ENCODE data around the gene KLHL10.

KLHL10 gene

GRCh38 chr17:41837761-41838538 is at the start of gene KLHL10:
Gene KLHL10, plus strand, starts transcription at chr17:41837825. Its CDS starts 108 bp downstream, at chr17:41837933.
- H3K4me3 ChIP-seq (ENCODE audit: low read depth, low read length), result no peak within 1 kb of the TSS

GRCh38 chr17:41792845-41793783 is 44.5 kb upstream of the KLHL10 start:
- no peak overlapping the region for H3K4me3 ChIP-seq (ENCODE audit: low read depth, low read length)

GRCh38 chr17:41793784-41794539 is 43.7 kb upstream of the KLHL10 start:
- no peak overlapping the region for H3K4me3 ChIP-seq (ENCODE audit: low read depth, low read length)

- H3K4me3 ChIP-seq (ENCODE audit: low read depth, low read length), result no peak overlapping the region
These were observed 43.1 kb upstream of the KLHL10 start for GRCh38 chr17:41794540-41794975.

GRCh38 chr17:41796121-41796895 is 41.3 kb upstream of the KLHL10 start:
- no peak overlapping the region for H3K4me3 ChIP-seq (ENCODE audit: low read depth, low read length)

GRCh38 chr17:41797377-41797776 is 40.2 kb upstream of the KLHL10 start:
- H3K4me3 ChIP-seq (ENCODE audit: low read depth, low read length), result no peak overlapping the region

- H3K4me3 ChIP-seq (ENCODE audit: low read depth, low read length), result no peak overlapping the region
These were observed 38.3 kb upstream of the KLHL10 start for GRCh38 chr17:41799366-41799765.

- H3K4me3 ChIP-seq (ENCODE audit: low read depth, low read length), result no peak overlapping the region
These were observed 36.8 kb upstream of the KLHL10 start for GRCh38 chr17:41800601-41801373.

- H3K4me3 ChIP-seq (ENCODE audit: low read depth, low read length), result no peak overlapping the region
These were observed 36.0 kb upstream of the KLHL10 start for GRCh38 chr17:41801374-41802271.

- H3K4me3 ChIP-seq (ENCODE audit: low read depth, low read length), result no peak overlapping the region
These were observed 34.3 kb upstream of the KLHL10 start for GRCh38 chr17:41803049-41804020.

GRCh38 chr17:41806685-41807445 is 30.8 kb upstream of the KLHL10 start:
- H3K4me3 ChIP-seq (ENCODE audit: low read depth, low read length), result no peak overlapping the region

- peak overlapping the region; percentile 71 for H3K4me3 ChIP-seq (ENCODE audit: low read depth, low read length)
These were observed 26.7 kb upstream of the KLHL10 start for GRCh38 chr17:41810659-41811548.

- H3K4me3 ChIP-seq (ENCODE audit: low read depth, low read length), result peak within 1 kb of the TSS; percentile 71
These were observed 25.9 kb upstream of the KLHL10 start, which contains the start of gene P3H4 for GRCh38 chr17:41811549-41812380. Gene P3H4, minus strand, starts transcription at chr17:41811949. Its CDS starts 34 bp downstream, at chr17:41811915.

GRCh38 chr17:41812381-41813151 is 25.1 kb upstream of the KLHL10 start, which contains the start of gene FKBP10:
Gene FKBP10, plus strand, starts transcription at chr17:41813004. Its CDS starts 31 bp downstream, at chr17:41813035.
- H3K4me3 ChIP-seq (ENCODE audit: low read depth, low read length), result peak within 1 kb of the TSS; percentile 71

Measured in iPS-11a (cell line).